H1 (cell line): ENCODE measurements around the gene FAM131A. TPM values are rescaled to one million over a fixed set of nuclear protein-coding genes. Genes with fewer than 3 reads are reported as not detected.

Experiments used
- BACH1 ChIP-seq: IDR thresholded peaks from 2 replicates; pipeline ENCODE4 v1.6.1; 2012; ENCODE audit warnings: low read length, improper control_type of control experiment
- MAFK ChIP-seq: IDR thresholded peaks from 2 replicates; pipeline ENCODE4 v1.6.1; 2012; ENCODE audit warnings: low read depth, mild to moderate bottlenecking, improper control_type of control experiment, low read length
- SUZ12 ChIP-seq: fragments of 200-600 bp; sonication (generic); IDR thresholded peaks from 2 replicates; pipeline ENCODE4 v1.6.1; 2012; ENCODE audit warnings: mild to moderate bottlenecking, inconsistent platforms, low read length, moderate library complexity, mixed read lengths
- polyA plus RNA-seq, 7 experiments: library from polyadenylated mRNA; depleted of rRNA in 3 of 7; stranded (reverse) in 5 of 7; unstranded in 2 of 7; fragments of >200 nt in 5 of 7; fragments of 200-250 nt in 2 of 7; gene quantifications; 1 replicate in 5 of 7; 2 replicates in 1 of 7; 4 replicates in 1 of 7; pipeline versions ENCODE4 v1.2.1 to v1.2.3, GENCODE V29; 2011 to 2013; ENCODE audit warnings: missing spikeins in 2 of 7, mixed read lengths in 2 of 7
- total RNA-seq: library from RNA; stranded (reverse); fragmentation: NEBNext Ultra II Directional; extraction: Animal tissue kit (Norgen Biotek cat#: 25700); gene quantifications from 2 replicates; pipeline ENCODE4 v1.2.1, GENCODE V29; 2021

Gene FAM131A
- total and polyA plus RNA-seq, 2 of the 8 experiments (the other 6 are each of a cell fraction or from before 2014, with no cell fraction given): 16.0 to 21.9 TPM

DNA sequence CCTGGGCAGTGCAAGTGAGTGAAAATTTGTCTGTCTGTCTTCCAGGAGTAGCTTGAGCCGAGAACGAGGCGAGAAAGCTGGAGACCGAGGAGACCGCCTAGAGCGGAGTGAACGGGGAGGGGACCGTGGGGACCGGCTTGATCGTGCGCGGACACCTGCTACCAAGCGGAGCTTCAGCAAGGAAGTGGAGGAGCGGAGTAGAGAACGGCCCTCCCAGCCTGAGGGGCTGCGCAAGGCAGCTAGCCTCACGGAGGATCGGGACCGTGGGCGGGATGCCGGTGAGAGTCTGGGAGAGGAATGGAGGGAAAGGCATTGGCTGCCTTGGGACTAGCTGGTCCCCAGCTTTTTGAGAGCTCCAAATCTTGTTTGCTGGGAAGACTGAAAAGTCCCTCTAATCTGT lies 10.2 kb upstream of the FAM131A start (continued):
- TF ChIP-seq MAFK (no peak), SUZ12 (no peak), BACH1 (no peak)
